Activated CD8-positive, alpha-beta memory T cell treated with anti-CD3 and anti-CD28 coated beads for 36 hours (primary cell): ENCODE results near the gene RPL32. TPM values are rescaled to one million over a fixed set of nuclear protein-coding genes. Genes with fewer than 3 reads are reported as not detected.

ENCODE experiments used
- CTCF ChIA-PET: fragments of 350-600 bp; sonication (Branson Sonifier 250); formaldehyde crosslinking; loops from one replicate; lab custom pipeline; 2021; ENCODE audit warnings: antibody characterized with exemption; lab: Charles Lee
- POLR2A ChIA-PET: fragments of 350-600 bp; sonication (Branson Sonifier 250); formaldehyde crosslinking; loops from one replicate; lab custom pipeline; 2021; ENCODE audit warnings: antibody characterized with exemption; lab: Charles Lee
- total RNA-seq, 2 experiments: library from RNA; stranded (reverse); gene quantifications; one replicate each; pipeline ENCODE4 v1.2.3, GENCODE V29; 2021

RPL32 gene
- total RNA-seq, 2 experiments from 2014 or later = 2,580 to 2,744 TPM

DNA sequence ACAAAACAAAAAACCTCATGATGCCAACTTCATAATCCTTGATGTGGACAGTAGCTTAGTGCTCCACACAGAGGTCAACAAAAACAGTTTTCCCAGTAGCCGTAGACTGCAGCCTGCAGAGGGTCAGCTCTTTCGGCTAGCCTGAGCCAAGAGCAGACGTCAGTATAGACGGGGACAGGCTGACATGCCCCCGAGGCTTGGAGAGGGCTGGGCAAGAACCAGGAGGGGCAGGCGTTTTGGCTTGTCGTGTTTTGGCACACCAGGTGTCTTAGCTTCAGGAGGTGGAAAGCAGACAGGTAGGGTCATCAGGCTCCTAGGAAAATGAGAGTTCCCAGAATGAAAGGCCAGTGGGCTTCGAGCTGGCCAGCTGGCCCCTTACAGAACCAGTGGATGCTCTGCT is 23.1 kb downstream of the RPL32 start:
- POLR2A ChIA-PET = interaction anchor here (1.0 kb wide), 1 partner anchor 23 kb away, joined by 3 read pairs; no protein-coding TSS in a partner anchor

DNA sequence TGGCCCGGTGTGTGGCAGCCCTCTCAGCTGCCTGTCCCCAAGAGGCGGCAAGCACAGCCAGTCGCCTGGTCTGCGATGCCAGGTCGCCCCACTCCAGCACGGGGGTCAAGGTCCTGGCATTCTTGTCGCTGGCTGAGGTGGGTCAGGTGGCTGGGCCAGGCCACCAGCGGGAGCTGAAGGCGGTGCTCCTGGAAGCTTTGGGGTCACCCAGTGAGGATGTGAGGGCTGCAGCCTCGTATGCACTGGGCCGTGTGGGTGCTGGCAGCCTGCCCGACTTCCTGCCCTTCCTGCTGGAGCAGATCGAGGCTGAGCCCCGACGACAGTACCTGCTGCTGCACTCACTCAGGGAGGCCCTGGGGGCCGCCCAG is 24.0 kb downstream of the RPL32 start:
- ChIA-PET CTCF (interaction anchor here (0.7 kb wide), 1 partner anchor 9 kb away, joined by 3 read pairs; no protein-coding TSS in a partner anchor), POLR2A (interaction anchor here (1.0 kb wide), 1 partner anchor 24 kb away, joined by 3 read pairs; no protein-coding TSS in a partner anchor)

More for the DNA sequence above, 23.1 kb downstream of the RPL32 start:
- CTCF ChIA-PET = interaction anchor here (1.5 kb wide), 1 partner anchor 23 kb away, joined by 5 read pairs; the partner anchor contains the start of gene RPL32

DNA sequence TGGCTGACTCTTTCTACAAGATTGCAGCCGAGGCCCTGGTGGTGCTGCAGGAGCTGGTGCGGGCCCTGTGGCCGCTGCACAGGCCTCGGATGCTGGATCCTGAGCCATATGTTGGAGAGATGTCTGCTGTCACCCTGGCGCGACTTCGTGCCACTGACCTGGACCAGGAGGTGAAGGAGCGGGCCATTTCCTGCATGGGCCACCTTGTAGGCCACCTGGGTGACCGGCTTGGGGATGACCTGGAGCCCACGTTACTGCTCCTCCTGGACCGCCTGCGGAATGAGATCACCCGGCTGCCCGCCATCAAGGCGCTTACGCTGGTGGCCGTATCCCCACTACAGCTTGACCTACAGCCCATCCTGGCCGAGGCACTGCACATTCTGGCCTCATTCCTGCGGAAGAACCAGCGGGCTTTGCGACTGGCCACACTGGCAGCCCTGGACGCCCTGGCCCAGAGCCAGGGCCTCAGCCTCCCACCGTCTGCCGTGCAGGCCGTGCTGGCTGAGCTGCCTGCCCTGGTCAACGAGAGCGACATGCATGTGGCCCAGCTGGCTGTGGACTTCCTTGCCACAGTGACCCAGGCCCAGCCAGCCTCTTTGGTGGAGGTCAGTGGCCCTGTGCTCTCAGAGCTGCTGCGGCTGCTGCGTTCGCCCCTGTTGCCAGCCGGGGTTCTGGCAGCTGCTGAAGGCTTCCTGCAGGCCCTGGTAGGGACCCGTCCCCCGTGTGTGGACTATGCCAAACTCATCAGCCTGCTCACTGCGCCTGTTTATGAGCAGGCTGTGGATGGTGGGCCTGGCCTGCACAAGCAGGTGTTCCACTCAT is 24.6 kb downstream of the RPL32 start:
- CTCF ChIA-PET = interaction anchor here (0.7 kb wide), 1 partner anchor 10 kb away, joined by 3 read pairs; no protein-coding TSS in a partner anchor
- POLR2A ChIA-PET = no interaction called here

DNA sequence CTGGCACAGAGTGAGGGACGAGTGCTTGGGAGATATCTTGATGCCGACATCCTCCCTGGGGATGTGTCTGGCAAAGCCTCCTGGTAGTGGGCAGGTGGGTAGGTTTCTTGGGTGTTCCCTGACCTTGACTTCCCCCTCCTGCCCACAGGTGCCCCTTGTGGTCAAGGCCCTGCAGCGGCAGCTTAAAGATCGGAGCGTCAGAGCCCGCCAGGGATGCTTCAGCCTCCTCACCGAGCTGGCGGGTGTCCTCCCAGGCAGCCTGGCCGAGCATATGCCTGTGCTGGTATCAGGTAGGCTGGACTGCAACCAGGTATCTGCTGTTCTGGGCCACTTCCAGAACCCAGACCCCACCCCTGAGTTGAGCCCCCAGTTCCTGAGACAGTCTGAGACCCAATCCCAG is 25.6 kb downstream of the RPL32 start:
- ChIA-PET CTCF (no interaction called here), POLR2A (interaction anchor here (0.6 kb wide), 1 partner anchor 45 kb away, joined by 3 read pairs; no protein-coding TSS in a partner anchor)

GRCh38 chr3:12815078-12815477 is 26.3 kb downstream of the RPL32 start:
- ChIA-PET CTCF (no interaction called here), POLR2A (no interaction called here)

- ChIA-PET CTCF (interaction anchor here (0.7 to 1.4 kb wide), 2 partner anchors 9 to 27 kb away, joined by 3 to 4 read pairs; no protein-coding TSS in a partner anchor), POLR2A (interaction anchor here (0.5 kb wide), 1 partner anchor 12 kb away, joined by 3 read pairs; no protein-coding TSS in a partner anchor)
Observed at GRCh38 chr3:12813967-12814366, 27.4 kb downstream of the RPL32 start.

DNA sequence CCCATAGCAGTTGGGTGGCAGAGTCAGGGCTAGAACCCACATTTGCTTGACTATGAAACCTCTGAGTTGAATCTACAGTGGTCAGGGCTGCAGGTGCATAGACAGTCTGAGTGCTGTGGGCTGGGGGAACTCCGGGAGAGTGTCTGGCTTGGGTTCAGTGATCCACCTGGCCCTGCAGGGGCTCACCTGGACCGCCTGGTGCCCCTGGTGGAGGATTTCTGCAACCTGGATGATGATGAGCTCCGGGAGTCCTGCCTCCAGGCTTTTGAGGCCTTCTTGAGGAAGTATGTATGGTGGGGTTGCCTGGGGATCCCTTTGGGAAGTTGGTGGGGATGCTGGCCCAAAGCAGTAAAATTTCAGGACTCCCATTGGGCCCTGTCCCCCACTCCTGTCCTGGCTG is 28.6 kb downstream of the RPL32 start:
- POLR2A ChIA-PET = interaction anchor here (0.8 kb wide), 1 partner anchor 27 kb away, joined by 3 read pairs; no protein-coding TSS in a partner anchor
- CTCF ChIA-PET = interaction anchor here (1.4 kb wide), 1 partner anchor 29 kb away, joined by 5 read pairs; the partner anchor contains the start of gene RPL32

- CTCF ChIA-PET = interaction anchor here (1.2 to 3.2 kb wide), 2 partner anchors 21 to 23 kb away, joined by 3 to 19 read pairs; no protein-coding TSS in a partner anchor
- POLR2A ChIA-PET = interaction anchor here (1.2 kb wide), 2 partner anchors 30 to 104 kb away, joined by 3 read pairs; partner anchors contain the start of gene RPL32
Observed at GRCh38 chr3:12810961-12811360, 30.4 kb downstream of the RPL32 start.

DNA sequence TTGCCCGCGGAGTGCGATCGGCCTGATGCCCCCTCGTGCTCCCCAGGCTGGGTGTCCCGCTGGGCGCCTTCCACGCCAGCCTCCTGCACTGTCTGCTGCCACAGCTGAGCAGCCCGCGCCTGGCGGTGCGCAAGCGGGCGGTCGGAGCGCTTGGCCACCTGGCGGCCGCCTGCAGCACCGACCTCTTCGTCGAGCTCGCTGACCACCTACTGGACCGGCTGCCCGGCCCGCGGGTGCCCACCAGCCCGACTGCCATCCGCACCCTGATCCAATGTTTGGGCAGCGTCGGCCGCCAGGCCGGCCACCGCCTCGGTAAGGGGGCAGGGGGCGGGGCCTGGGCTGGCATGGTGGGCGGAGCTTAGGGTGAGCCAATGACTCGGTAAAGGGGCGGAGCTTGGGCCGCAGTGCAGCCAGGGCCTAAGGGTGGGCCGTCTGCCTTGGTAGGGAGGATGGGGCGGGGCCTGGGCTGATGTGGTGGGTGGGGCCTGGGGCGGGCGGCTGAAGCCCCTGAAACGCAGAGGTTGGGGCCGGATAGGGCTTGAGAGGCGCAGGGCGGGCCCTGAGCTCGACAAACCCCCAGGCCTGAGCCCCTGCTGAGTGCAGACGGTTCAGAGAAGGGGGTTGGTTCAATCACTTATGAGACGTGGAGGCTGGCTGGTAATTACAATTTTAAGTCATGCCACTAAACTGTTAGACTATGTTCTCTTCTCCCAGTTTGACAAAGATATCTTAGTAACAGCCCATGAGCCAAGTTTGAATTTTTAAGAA is 31.2 kb downstream of the RPL32 start:
- CTCF ChIA-PET = interaction anchor here (0.6 to 3.2 kb wide), 9 partner anchors 9 to 83 kb away, joined by 3 to 19 read pairs (median 3); partner anchors contain the start of gene CAND2
- POLR2A ChIA-PET = interaction anchor here (0.8 to 1.2 kb wide), 3 partner anchors 28 to 103 kb away, joined by 3 to 4 read pairs (median 3); partner anchors contain the start of gene RPL32

DNA sequence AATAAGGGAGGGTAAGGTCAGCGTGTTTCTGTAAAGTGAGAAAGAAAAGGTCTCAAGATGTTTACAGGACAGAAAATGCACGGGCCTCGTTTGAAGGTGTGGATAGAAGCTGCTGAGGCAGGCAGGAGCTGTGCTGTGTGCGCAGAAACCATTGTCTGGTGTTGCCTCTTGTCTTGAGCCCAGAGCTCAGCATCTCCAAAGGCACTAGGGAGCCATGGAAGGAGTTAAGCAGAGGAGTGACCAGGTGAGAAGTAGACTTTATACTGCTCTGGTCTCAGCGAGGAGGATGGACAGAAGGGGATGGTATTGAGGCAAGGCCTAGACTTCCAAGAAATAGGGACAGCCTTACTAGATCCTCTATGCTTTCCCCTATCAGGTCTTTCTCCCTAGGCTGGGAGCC is 31.9 kb downstream of the RPL32 start:
- CTCF ChIA-PET = interaction anchor here (1.2 to 3.2 kb wide), 5 partner anchors 12 to 84 kb away, joined by 3 to 19 read pairs (median 4); partner anchors contain the start of gene CAND2
- POLR2A ChIA-PET = interaction anchor here (0.8 kb wide), 1 partner anchor 28 kb away, joined by 4 read pairs; no protein-coding TSS in a partner anchor

DNA sequence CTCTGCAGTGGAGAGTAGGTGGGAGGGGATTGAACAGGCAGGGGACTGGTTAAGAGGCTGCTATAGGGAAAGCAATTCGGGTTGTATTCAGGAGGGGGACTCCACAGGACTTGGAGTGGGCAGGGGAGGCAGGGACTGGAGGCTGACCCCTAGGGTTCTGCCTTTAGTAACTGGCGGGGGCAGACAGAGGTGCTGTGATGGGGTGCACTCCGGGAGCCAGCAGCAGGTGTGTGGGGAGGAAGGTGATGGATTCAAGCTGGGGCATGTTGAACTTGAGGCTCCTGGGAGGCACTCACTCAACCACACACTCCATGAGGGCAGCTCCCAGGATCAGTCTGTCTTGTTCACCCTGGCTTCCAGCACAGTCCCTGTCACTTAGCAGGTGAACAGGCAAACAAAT is 32.4 kb downstream of the RPL32 start:
- POLR2A ChIA-PET = no interaction called here
- CTCF ChIA-PET = interaction anchor here (0.8 to 3.2 kb wide), 4 partner anchors 12 to 29 kb away, joined by 3 to 19 read pairs (median 6); partner anchors contain the start of gene CAND2

GRCh38 chr3:12808587-12808986 is 32.8 kb downstream of the RPL32 start:
- ChIA-PET CTCF (interaction anchor here (0.8 to 3.2 kb wide), 2 partner anchors 21 to 29 kb away, joined by 3 to 19 read pairs; no protein-coding TSS in a partner anchor), POLR2A (no interaction called here)

DNA sequence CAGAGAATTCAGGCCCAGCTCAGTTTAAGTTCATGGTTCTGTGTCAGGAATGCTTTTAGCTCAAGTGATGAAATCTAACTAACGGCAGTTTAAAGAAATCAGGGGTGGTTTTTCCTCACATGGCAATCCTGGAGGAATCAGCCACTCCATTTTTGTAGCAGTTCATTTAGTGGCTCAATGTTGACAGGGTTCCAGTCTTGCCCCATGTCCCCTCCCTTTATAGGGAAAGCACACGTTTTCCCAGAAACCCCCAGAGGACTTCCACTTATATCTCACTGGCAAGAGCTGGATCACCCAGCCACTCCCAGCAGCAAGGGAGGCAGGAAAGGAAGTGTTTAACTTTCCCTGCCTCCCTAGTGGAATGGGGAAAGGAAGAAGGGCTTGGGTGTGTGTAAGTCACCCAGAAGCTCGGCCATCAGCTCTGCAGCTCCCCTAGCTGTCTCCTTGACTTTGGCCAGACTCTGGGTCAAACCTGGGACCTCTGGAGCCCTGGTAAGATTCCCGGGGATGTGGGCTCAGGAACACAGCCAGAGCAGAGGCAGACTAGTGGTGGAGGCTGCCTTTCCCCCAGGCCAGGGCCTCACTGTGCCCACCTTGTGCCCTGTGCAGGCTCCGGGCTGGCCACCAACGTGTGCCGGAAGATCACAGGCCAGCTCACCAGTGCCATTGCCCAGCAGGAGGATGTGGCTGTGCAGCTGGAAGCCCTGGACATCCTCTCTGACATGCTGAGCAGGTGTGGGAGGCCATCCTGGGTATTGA is 33.6 kb downstream of the RPL32 start:
- CTCF ChIA-PET = interaction anchor here (0.8 kb wide), 1 partner anchor 30 kb away, joined by 3 read pairs; no protein-coding TSS in a partner anchor
- POLR2A ChIA-PET = no interaction called here

- ChIA-PET POLR2A (no interaction called here), CTCF (no interaction called here)
Observed at GRCh38 chr3:12807066-12807465, 34.3 kb downstream of the RPL32 start.

DNA sequence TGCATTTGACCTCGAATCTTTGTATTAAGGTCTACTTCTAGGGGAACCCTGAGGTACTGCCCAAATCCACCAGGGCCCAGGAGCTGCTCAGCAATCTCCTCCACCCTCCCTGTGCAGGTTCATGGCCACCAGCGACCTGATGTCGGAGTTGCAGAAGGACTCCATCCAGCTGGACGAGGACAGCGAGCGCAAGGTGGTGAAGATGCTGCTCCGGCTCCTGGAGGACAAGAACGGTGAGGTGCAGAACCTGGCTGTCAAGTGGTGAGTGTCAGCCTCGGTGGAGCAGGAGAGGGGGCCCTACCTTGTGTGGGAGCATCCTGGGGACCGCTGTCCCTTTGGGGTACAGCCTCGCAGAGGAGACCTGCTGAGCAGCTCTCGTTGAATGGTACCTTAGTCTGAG is 38.0 kb downstream of the RPL32 start:
- CTCF ChIA-PET = no interaction called here
- POLR2A ChIA-PET = no interaction called here

- ChIA-PET CTCF (interaction anchor here (1.0 kb wide), 1 partner anchor 11 kb away, joined by 3 read pairs; no protein-coding TSS in a partner anchor), POLR2A (no interaction called here)
Observed at GRCh38 chr3:12799525-12800440, 41.6 kb downstream of the RPL32 start.
